GM21825 (cell line): ENCODE data around the gene KCNJ5.
A peak's percentile ranks its signal among the peaks of the same experiment; 100 is the strongest.

Experiments used
- ATAC-seq: cut with Tn5 transposase; IDR thresholded peaks from one replicate; pipeline ENCODE4 v1.9.1; 2021; ENCODE audit warnings: mild to moderate bottlenecking, moderate library complexity; ENCODE audit not compliant: unreplicated experiment

KCNJ5 gene

DNA sequence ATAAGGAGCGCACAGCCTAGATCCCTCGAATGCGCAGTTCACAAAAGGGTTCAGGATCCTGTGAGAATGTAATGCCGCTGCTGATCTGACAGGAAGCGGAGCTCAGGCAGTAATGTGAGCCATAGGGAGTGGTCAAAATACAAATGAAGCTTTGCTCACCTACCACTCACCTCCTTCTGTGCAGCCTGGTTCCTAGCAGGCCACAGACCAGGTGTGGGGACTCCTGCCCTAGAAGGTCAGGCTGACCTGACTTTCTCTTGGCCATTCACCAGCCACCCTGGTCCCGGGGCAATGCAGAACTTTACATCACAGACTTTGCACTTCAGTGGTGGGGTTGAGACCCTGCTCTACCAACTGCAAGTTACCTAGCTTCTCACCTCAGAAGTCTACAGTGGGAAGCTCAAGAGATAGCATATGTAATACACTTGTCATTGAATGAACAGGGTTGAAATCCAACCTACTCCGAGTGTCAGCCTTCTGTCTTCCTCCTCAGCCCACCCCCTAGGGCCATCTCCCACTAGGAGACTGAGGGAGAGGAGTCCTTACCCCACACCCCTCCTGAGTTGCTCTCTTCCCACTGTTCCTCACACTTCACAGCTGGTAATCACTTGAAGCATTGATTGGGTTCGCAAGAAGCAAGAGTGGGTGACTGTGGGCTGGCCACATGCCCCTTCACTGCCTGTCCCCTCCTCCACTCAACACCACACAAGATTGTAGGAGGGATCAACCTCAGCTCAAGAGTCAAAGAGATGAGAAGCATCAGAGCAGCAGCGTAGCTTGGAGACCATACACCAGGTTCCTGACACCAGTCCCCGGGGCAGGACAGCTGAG lies 22.1 kb upstream of the KCNJ5 start:
- ATAC-seq, result no peak

DNA sequence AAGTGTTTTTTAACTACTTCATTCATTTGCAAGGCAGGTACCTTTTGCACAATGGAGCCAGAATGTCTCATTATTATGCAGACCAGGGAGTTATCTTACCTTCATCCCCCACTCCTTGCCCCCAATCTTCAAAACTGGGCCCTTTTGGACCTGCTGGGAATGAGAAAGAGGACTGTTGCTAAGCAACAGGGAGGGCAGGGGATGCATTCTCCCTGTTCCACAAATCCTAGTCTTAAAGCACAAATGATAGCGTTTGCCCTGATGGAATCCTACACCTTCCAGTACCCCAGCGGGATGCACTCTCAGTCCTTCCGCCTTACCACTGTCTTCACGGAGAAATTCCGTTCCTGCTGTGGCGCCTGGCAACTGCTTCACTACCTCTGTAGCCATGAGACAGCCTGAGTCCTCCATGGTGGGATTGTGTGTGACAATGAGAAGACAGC lies 20.0 kb upstream of the KCNJ5 start:
- no peak for ATAC-seq

DNA sequence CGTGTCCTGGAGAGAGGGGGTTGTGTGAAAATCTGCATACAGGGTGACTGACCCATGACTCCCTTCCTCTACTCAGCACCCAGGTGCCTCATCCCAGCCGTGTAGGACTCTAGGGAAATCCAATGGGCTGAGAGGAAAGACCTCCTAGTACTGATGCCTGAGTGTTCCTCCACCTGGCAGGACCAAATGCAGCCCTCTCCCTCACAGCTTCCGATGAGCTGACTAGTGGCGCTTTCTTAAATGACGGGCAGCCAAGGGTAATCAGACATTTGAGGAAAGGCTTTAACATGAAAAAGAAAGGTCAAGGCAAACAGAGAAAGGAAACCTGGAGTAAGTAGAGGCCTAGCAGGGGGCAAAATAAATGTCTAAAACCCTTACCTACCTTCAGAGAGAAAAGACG lies 19.1 kb upstream of the KCNJ5 start:
- no peak for ATAC-seq

DNA sequence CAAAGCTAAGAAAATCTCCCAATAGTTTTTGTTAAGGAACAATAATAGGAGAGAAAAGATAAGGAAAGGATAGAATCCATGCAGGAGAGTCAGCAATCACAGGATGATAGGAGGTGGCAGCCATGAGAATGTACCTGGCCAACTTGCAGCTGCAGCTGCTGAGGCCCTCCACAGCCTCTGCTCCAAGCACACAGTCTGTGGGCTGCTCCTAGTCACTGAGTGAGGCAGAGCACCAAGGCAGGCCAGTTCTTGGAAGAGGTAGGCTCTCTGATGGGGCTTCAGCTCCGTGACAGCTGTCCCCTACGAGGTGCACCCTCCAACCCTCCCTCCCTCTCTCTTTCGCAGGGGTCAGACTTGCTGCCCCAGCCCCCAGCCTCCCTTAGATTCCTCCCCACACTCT lies 18.6 kb upstream of the KCNJ5 start:
- no peak for ATAC-seq

DNA sequence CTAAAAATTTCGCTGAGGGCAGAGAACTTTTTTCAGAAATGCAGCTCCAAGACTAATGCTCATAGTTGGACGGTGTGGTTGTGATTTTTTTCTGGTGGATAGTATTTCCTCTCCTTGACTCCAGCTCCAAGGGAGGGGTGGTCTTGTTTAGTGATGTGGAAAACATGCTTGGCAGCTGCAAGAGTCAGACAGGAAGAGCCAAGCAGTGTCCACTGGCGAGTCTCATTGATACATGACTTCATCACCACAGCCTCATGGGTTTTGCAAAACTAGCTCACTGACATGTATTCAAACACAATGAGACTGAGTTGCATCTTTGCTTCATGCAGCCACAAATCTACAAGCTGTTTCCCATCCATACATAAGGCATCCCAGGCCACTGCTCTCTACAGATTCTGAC lies 16.7 kb upstream of the KCNJ5 start:
- no peak for ATAC-seq

DNA sequence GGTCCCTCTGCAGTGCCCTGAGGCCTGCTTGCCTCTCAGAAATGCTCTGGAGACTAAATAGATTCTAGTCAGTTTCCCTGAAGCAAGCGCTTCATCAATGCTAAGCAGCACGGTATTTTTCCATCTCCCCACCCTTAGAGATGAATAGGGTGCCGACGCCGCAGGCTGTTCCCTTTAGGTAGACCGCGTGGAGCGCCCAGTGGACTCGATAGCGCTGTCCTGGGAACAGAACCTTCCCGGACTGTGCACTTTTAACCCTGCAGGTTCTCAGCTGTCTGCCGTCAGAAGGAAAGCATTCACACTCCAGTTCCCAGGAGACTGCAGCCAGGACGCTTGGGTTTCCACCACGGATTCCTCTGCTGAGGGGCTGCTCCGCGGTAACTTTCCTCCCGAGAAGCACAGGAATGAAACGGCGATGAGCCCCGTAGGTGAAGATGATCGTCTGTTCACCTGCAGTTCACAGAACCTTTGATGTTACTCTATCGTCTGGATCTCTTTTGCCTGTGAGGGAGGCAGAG lies 15.0 kb upstream of the KCNJ5 start:
- ATAC-seq, result no peak

DNA sequence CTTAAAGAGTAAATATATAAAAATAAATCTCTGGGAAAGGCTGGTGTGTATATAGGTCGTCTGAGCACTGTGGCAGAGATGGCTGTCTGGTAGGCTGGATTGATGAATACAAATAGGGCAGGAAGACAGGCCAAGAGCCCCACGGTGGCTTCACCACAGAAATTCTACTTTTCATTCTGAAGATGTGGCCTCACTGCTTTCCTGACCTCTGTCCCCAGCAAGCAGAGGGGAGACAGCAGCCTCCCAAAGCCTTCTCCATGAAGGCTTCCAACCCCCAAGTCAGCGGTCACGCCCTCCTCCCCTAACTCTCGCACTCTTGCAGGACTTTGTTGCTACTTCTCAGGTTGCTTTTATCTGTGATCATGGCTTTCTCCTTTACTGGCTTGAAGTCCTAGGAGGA lies 13.4 kb upstream of the KCNJ5 start:
- no peak for ATAC-seq

DNA sequence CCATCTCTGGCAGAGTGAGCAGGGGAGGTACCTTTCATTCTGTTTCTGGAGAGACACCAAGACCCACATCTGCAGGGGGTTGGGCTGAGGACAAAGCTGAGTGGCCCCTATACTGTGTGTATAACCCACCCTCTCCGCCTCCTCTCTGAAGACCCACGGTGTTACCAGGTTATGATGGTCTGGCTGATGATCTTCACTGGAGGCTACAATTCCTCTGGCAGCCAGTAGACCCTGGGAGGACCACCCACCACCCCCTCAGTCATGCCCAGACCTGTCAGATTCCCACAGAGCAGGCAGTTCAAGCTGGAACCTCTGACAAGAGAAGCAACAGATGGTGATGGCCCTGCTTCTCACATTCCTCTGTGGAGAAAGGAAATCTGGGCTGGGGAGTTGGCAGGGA lies 12.7 kb upstream of the KCNJ5 start:
- ATAC-seq, result no peak

DNA sequence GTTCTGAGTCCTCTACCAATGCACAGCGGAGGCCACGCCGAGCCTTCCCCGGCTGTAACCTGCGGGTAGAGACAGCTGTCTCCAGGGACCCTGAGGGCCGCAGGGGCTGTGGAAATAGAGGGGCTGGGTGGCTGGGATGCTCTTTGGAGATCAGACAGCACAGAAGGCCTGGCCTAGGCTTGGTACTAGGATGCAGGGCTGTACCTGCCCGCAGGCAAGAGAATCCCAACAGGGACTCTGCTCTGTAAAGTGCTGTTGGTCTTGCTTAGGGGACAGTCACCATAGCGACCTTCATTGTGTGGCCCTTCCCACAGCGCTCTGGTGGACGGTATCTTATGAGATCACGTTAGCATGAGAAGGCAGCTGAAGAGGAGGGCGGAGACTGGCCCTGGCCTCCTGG lies 11.3 kb upstream of the KCNJ5 start:
- ATAC-seq, result no peak

DNA sequence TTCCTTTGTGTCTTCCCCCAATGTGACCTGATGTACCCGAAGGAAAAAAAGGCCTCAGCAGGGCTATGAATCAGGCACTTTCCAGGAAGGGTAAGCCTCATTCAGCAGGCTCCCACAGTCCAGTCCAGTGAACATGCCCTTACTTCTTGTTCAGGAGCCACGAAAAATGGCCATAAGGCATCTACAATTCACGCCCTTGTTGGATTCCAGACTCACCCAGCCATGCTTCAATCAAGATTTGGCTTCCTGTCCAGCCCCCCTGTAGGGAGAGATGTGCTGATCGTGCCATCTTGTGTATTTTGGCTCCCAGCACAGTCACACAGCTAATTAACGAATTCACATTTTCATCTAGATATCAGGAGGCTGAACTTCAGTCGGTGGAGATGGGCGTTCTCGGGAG lies 9.9 kb upstream of the KCNJ5 start:
- no peak for ATAC-seq

DNA sequence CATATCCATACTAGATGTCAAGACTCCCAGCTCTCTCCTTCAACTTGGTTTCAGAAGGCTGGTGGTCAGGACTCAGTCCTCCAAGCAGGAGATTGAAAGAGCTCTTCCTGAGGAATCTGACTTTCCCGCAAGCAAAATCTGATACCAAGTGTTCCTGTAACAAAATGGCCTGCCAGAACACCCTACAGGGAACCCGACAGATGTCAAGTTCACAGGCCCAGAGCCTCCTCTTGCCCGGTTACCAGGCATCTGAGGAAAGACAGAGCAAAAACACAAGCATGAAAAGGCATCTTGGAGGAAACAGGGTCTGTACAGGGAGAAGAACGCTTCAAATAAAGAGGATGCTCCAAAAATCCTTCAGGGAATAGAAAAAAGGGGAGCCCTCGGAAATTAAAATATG lies 8.7 kb upstream of the KCNJ5 start:
- ATAC-seq, result no peak

DNA sequence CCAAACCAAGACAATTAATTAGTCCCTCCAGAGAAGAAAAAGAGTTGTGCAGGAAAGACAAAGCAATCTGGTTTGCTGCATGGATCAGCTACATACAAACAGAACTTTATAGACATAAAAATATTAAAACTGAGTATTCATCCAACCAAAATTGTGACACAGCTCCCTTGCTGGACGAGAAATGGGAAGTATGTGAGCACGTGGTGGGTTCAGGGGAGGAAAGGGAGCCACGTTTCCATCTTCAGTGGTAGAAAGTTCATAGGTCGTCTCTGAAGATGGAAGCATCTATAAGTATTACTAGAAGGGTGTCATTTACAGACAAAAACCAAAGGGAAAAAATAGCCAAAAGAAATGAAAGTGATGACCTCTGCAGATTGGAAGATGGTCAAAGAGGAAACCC lies 7.1 kb upstream of the KCNJ5 start:
- no peak for ATAC-seq

DNA sequence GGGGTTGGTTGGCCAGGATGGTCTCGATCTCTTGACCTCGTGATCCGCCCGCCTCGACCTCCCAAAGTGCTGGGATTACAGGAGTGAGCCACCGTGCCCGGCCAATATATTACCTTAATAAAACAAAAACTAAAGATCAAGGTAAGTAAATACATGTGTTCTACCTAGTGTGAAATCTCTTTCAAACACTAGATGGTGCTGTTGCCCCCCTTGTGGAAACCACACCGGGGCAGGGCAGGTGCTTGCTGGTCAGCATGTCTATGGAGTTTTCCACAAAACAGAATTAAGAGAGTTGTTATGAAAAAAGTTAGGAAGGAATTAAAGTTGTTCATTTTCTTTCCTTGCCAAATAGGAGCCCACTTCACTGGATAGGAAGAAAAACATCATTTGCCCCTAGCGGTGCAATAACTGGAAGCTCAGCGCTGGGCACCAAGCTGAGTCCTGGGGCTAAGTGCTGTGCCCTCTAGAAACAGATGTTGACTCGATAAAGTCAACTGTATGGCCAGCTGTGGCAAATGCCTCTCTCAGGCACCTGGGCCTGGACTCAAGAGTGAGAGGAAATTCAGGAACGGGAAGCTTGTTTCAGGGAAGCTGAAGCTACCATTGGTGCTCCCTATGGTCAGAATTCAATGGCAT lies 6.3 kb upstream of the KCNJ5 start:
- ATAC-seq, result peak; percentile 88

DNA sequence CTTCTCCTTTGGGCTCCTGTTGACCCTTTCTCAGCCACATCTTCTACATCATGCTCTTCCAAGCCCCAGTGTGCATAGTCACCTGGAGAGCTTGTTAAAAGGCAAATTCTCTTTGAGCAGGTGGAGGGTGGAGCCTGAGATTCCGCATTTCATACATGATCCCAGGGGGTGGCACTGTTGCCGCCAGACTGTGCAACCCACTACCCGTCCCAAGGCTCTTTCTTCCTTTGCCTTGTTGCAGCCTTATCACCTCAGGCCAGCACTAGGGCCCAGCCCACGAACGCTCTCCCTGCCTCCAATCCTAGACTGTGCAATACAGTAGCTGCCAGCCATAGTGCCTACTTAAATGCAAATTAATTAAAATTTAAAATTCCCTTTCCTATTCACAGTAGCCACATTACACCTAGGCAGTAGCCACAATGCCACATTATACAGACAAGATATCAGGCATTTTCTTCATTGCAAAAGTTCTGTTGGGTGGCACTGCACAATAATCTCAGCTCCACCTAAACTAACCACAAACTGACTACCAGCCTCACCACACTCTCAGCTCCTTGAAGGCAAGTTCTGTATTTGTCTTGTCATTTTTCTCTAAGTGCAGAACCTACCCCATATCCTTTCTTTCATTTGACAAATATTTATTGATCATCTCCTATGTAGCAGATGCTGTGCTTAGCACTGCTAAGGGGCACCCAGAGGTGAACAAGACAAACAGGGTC lies 4.6 kb upstream of the KCNJ5 start:
- ATAC-seq, result no peak

DNA sequence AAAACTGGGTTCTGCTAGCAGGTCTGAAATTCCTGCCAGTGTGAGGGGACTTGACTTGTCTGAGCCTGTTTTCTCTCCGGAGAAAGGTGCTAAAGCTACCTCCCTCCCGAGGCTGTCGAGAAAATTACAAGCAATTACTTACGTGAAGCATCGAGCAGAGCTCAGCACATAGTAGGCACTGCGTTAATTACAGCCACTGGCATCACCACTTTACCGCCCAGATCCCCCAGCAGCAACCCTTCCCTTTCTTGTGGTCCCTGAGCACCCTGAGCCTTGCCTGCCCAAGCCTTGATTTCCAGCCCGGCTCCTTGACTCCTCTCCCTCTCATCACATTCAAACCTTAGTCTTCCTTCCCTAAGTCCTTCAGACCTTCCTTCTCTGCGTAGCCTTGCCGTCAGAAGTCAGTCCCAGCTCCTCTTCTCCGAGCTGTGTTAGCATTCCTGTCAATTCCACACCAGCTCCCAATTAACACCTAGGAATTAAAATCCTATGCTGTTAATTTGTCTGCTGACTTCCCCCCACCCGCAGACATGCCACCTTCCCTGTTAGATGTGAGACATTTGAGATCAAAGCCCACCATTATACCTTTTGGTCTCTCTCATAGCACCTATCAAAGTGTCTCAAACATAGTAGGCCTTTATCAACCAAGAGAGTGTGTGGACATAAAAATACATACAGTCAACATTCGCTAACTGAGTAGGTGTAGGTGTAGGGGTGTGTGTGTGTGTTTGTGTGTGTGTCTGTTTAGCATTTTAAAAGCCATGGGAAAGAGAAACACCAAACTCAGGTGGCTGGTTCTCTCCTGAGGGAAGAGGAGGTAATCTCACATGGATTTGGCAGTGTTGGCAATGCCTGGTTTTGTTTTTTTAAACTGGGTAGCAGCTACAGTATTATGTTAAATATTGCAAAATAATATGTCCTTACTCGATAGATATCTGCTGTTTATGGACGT lies 2.8 kb upstream of the KCNJ5 start:
- no peak for ATAC-seq

DNA sequence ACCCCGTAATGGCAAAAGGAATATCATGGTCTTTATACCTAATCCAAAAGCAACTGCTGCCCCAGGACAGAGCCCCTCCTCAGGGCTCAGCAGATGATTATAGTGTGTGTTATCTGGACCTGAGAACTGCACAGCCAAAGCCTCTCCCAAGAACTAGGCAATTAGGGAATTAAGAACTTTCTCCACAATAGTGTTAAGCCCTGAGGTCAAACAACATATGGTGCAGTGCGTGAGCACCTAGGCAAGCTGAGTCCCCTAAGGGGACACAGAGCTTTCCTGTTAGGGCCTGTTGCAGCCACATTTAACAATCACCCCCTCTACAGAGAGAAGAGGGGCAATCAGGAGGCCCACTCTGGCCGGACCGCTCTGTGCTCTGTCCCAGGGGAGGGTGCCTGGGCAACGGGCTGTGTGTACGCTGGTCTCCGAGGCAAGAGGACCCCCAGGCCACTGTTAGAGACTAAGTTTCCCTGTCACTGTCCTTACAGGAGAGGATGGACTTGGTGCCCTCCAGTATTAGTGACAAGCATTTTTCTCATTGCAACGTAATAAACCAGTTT lies 1.4 kb upstream of the KCNJ5 start:
- ATAC-seq, result no peak

DNA sequence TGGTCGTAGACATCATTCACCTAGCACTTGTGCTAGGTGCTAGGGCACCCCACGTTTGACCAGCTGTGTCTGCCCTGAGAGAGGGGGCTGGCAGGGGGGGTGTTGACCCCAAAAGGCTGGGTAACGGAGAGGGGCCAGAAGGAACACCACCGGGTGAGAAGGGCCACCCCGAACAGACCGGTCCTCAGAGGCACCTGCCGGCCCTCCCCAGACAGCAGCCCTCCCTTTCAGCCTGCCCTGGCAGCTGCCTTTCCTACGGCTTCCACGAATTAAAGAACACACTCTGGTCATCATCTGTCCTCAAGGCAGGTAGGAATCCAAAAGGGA lies 977 bp upstream of the KCNJ5 start:
- no peak for ATAC-seq

DNA sequence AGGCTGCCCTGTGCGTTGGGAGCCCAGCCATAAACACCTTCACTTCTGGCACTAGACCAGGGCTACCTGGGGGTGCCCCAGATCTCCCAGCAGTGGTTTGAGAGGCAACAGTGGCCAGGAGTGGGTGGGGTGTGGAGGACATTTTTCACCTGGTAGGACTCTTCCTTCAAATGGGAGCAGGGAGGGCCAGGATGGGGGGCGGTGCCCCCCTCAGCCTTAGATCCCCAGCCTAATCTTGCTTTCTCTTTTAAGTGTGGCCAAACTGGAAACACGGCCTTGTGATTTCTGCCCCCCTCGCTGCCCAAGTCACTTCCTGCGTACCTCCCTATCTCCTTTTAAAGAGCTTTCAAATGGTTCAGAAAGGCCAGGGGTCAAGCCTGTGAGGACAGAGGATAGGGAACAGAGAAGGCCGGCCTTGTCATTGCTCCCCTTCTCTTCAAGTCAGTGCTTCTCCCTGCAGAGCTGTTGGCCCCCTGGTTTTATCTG lies 800 bp downstream of the KCNJ5 start:
- ATAC-seq, result no peak

DNA sequence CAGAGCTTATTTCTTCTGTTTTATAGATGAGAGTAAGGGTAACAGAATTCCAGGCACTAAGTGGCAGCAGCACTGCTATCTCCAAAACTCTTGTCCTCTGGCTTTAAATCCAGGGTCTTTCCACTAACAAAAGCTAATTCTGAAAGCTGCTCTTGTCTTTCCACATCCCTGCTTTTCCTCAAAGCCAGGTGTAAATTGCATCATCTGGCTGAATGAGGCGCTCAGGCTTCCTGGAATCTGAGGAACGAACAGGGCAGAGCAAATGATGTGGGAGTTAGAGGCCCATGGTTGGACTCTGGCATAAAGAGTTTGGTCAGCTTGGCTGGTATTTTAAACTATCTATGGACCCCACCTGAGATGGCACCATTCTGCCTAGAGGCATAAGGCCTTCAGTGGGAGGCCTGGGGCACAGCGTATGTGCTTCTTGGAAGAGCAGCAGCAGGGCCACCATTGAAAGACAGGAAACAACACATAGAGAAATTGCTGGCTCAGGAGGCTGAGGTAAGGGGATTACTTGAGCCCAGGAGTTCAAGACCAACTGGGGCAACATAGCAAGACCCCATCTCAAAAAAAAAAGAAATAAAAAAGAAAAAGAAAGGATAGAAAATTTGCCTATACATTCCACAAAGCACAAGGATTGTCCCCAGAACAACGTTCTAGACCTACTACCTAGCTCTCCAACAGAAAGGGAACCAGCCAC lies 1.9 kb downstream of the KCNJ5 start:
- no peak for ATAC-seq
